ENCODE data around the gene NAT9.

- no peak for TF ChIP-seq CTCF (tag by site-specific recombination; IDR thresholded peaks at IDR 0.05)
- TF ChIP-seq ZNF274 (IDR thresholded peaks at IDR 0.05; ENCODE audit: low read length): no peak
- TF ChIP-seq ZNF274 (tag by site-specific recombination; IDR thresholded peaks at IDR 0.05; ENCODE audit: borderline replicate concordance): no peak
- no peak for TF ChIP-seq ZBTB8A (tag by site-specific recombination; IDR thresholded peaks at IDR 0.05)
- TF ChIP-seq ZNF140 (tag by site-specific recombination; IDR thresholded peaks at IDR 0.05): no peak
- TF ChIP-seq ZNF175 (tag by site-specific recombination; IDR thresholded peaks at IDR 0.05): no peak
- no peak for TF ChIP-seq YY1 (tag by site-specific recombination; IDR thresholded peaks at IDR 0.05)
- TF ChIP-seq ZFP3 (tag by site-specific recombination; IDR thresholded peaks at IDR 0.05; ENCODE audit: low read depth): no peak
- no peak for TF ChIP-seq ZNF707 (tag by site-specific recombination; IDR thresholded peaks at IDR 0.05)
- TF ChIP-seq, protein P1, sequence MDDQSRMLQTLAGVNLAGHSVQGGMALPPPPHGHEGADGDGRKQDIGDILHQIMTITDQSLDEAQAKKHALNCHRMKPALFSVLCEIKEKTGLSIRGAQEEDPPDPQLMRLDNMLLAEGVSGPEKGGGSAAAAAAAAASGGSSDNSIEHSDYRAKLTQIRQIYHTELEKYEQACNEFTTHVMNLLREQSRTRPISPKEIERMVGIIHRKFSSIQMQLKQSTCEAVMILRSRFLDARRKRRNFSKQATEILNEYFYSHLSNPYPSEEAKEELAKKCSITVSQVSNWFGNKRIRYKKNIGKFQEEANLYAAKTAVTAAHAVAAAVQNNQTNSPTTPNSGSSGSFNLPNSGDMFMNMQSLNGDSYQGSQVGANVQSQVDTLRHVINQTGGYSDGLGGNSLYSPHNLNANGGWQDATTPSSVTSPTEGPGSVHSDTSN (CRISPR knock-in tag; IDR thresholded peaks at IDR 0.05): no peak
- TF ChIP-seq ZNF664 (tag by site-specific recombination; IDR thresholded peaks at IDR 0.05): no peak
- TF ChIP-seq, protein P2, sequence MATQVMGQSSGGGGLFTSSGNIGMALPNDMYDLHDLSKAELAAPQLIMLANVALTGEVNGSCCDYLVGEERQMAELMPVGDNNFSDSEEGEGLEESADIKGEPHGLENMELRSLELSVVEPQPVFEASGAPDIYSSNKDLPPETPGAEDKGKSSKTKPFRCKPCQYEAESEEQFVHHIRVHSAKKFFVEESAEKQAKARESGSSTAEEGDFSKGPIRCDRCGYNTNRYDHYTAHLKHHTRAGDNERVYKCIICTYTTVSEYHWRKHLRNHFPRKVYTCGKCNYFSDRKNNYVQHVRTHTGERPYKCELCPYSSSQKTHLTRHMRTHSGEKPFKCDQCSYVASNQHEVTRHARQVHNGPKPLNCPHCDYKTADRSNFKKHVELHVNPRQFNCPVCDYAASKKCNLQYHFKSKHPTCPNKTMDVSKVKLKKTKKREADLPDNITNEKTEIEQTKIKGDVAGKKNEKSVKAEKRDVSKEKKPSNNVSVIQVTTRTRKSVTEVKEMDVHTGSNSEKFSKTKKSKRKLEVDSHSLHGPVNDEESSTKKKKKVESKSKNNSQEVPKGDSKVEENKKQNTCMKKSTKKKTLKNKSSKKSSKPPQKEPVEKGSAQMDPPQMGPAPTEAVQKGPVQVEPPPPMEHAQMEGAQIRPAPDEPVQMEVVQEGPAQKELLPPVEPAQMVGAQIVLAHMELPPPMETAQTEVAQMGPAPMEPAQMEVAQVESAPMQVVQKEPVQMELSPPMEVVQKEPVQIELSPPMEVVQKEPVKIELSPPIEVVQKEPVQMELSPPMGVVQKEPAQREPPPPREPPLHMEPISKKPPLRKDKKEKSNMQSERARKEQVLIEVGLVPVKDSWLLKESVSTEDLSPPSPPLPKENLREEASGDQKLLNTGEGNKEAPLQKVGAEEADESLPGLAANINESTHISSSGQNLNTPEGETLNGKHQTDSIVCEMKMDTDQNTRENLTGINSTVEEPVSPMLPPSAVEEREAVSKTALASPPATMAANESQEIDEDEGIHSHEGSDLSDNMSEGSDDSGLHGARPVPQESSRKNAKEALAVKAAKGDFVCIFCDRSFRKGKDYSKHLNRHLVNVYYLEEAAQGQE (tag by site-specific recombination; IDR thresholded peaks at IDR 0.05): no peak
Measured at GRCh38 chr17:74742978-74743545, 33.1 kb downstream of the NAT9 start.
